Measurements from ENCODE around the gene PDLIM4.

DNA sequence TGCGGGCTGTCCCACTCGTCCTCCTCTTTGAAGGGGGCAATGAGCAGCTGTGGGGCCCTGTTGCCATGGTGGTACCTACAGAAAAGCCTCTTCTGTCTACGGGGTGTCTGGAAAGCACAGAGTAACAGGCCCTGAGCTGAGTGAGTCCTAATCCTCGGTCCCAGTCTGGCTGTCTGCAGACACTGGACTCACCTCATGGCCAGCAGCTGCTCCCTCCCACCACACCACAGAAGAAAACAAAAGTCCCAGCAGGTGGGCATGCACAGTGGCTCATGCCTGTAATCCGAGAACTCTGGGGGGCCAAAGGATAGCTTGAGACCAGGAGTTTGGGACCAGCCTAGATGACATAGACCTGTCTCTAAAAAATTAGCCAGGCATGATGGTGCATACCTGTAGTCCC, 49.7 kb upstream of the PDLIM4 start:
- TF ChIP-seq, protein P1, sequence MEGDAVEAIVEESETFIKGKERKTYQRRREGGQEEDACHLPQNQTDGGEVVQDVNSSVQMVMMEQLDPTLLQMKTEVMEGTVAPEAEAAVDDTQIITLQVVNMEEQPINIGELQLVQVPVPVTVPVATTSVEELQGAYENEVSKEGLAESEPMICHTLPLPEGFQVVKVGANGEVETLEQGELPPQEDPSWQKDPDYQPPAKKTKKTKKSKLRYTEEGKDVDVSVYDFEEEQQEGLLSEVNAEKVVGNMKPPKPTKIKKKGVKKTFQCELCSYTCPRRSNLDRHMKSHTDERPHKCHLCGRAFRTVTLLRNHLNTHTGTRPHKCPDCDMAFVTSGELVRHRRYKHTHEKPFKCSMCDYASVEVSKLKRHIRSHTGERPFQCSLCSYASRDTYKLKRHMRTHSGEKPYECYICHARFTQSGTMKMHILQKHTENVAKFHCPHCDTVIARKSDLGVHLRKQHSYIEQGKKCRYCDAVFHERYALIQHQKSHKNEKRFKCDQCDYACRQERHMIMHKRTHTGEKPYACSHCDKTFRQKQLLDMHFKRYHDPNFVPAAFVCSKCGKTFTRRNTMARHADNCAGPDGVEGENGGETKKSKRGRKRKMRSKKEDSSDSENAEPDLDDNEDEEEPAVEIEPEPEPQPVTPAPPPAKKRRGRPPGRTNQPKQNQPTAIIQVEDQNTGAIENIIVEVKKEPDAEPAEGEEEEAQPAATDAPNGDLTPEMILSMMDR (IDR thresholded peaks at IDR 0.05), result no peak
- TF ChIP-seq POLR2A (IDR thresholded peaks at IDR 0.05), result no peak

Data from heart left ventricle (tissue), 13 donors.